Mesenchymal stem cell (in vitro differentiated cells and primary cell): ENCODE data around the gene NMNAT3.

Experiments used
- DNase-seq: peaks from one replicate; pipeline ENCODE4 v3.0.0-alpha.2; 2013
- H2AFZ ChIP-seq: one replicate; pipeline ENCODE4 v1.6.1; 2013; ENCODE audit warnings: low read depth, mild to moderate bottlenecking, control low read depth, inconsistent platforms, low read length, moderate library complexity
- H2AK5ac ChIP-seq: 2 replicates; pipeline ENCODE4 v1.6.1; 2013; ENCODE audit warnings: low read length, moderate library complexity, mild to moderate bottlenecking, inconsistent platforms; ENCODE audit not compliant: severe bottlenecking
- H2BK120ac ChIP-seq: one replicate; pipeline ENCODE4 v1.6.1; 2013; ENCODE audit warnings: low read depth, mild to moderate bottlenecking, inconsistent platforms, low read length, moderate library complexity
- H2BK12ac ChIP-seq, 2 experiments: one replicate each; pipeline ENCODE4 v1.6.1; 2013; ENCODE audit warnings: inconsistent platforms in 2 of 2, low read length in 2 of 2, mild to moderate bottlenecking in 2 of 2, moderate library complexity in 2 of 2, control low read depth in 1 of 2
- H2BK15ac ChIP-seq: one replicate; pipeline ENCODE4 v1.6.1; 2013; ENCODE audit warnings: mild to moderate bottlenecking, low read depth, inconsistent platforms; ENCODE audit not compliant: poor library complexity, severe bottlenecking
- H2BK5ac ChIP-seq: 2 replicates; pipeline ENCODE4 v1.6.1; 2013; ENCODE audit warnings: low read depth, mild to moderate bottlenecking, low read length, control low read depth, inconsistent platforms; ENCODE audit not compliant: poor library complexity, severe bottlenecking
- H3K14ac ChIP-seq, 2 experiments: one replicate each; pipeline ENCODE4 v1.6.1; 2013; ENCODE audit warnings: inconsistent platforms in 2 of 2, low read length in 2 of 2, control low read depth in 1 of 2, mild to moderate bottlenecking in 1 of 2, moderate library complexity in 1 of 2
- H3K18ac ChIP-seq, 2 experiments: one replicate each; pipeline ENCODE4 v1.6.1; 2013; ENCODE audit warnings: inconsistent platforms in 2 of 2, low read length in 2 of 2, control low read depth in 1 of 2, low read depth in 1 of 2, mild to moderate bottlenecking in 1 of 2
- H3K23ac ChIP-seq, 2 experiments: one replicate each; pipeline ENCODE4 v1.6.1; 2013; ENCODE audit warnings: inconsistent platforms in 2 of 2, low read length in 2 of 2, mild to moderate bottlenecking in 2 of 2, moderate library complexity in 2 of 2, control low read depth in 1 of 2
- H3K27ac ChIP-seq: 2 replicates; pipeline ENCODE4 v1.5.1; 2013; ENCODE audit warnings: mild to moderate bottlenecking, moderate library complexity, low read length, control low read depth, inconsistent platforms; ENCODE audit not compliant: poor library complexity, severe bottlenecking
- H3K27me3 ChIP-seq, 2 experiments: 2 replicates each; pipeline versions ENCODE4 v1.6.1 to v1.7.0; 2013; ENCODE audit warnings: low read length in 2 of 2, mild to moderate bottlenecking in 2 of 2, moderate library complexity in 2 of 2, control low read depth in 1 of 2, inconsistent platforms in 1 of 2; ENCODE audit not compliant: control insufficient read depth in 1 of 2, insufficient read depth in 1 of 2
- H3K36me3 ChIP-seq, 2 experiments: 2 replicates each; pipeline versions ENCODE4 v1.6.1 to v1.7.0; 2013; ENCODE audit warnings: low read length in 2 of 2, control low read depth in 1 of 2, inconsistent platforms in 1 of 2, low read depth in 1 of 2, mild to moderate bottlenecking in 1 of 2; ENCODE audit not compliant: insufficient read depth in 2 of 2, control insufficient read depth in 1 of 2
- H3K4ac ChIP-seq, 2 experiments: one replicate each; pipeline ENCODE4 v1.6.1; 2013; ENCODE audit warnings: inconsistent platforms in 2 of 2, low read length in 2 of 2, mild to moderate bottlenecking in 2 of 2, moderate library complexity in 2 of 2, control low read depth in 1 of 2, low read depth in 1 of 2
- H3K4me1 ChIP-seq: 2 replicates; pipeline ENCODE4 v1.6.1; 2013; ENCODE audit warnings: low read depth, low read length, control low read depth; ENCODE audit not compliant: control insufficient read depth, insufficient read depth
- H3K4me2 ChIP-seq: 2 replicates; pipeline ENCODE4 v1.6.1; 2013; ENCODE audit warnings: low read length, mild to moderate bottlenecking, inconsistent platforms; ENCODE audit not compliant: poor library complexity, severe bottlenecking
- H3K4me3 ChIP-seq, 2 experiments: 2 replicates each; pipeline versions ENCODE4 v1.5.1 to v1.7.0; 2013; ENCODE audit warnings: low read length in 2 of 2, mild to moderate bottlenecking in 2 of 2, control low read depth in 1 of 2, low read depth in 1 of 2; ENCODE audit not compliant: insufficient read depth in 1 of 2
- H3K79me1 ChIP-seq: replicated peaks from 2 replicates; pipeline ENCODE4 v1.6.1; 2013; ENCODE audit warnings: mild to moderate bottlenecking, control low read depth, low read length, inconsistent platforms; ENCODE audit not compliant: poor library complexity, severe bottlenecking
- H3K9ac ChIP-seq: 2 replicates; pipeline ENCODE4 v1.7.0; 2013; ENCODE audit warnings: mild to moderate bottlenecking, low read length, moderate library complexity
- H3K9me3 ChIP-seq: 2 replicates; pipeline ENCODE4 v1.7.0; 2013; ENCODE audit warnings: mild to moderate bottlenecking, low read length; ENCODE audit not compliant: control insufficient read depth
- H4K8ac ChIP-seq: one replicate; pipeline ENCODE4 v1.6.1; 2013; ENCODE audit warnings: inconsistent platforms, mild to moderate bottlenecking, low read length, moderate library complexity
- H4K91ac ChIP-seq: one replicate; pipeline ENCODE4 v1.6.1; 2013; ENCODE audit warnings: mild to moderate bottlenecking, low read length, inconsistent platforms
- WGBS: methylation state at CpG from one replicate; pipeline ENCODE4 v1.1.7; 2013; ENCODE audit warnings: mixed read lengths; 5-methylcytosine and 5-hydroxymethylcytosine counted together

The NMNAT3 gene

GRCh38 chr3:139634111-139634635 is 43.6 kb downstream of the NMNAT3 start:
- Histone ChIP-seq H2AK5ac (no peak overlapping the region), H3K4me1 (no peaks in the 10 kb centered on the region), H3K9ac (no peak overlapping the region), H2BK12ac (no peak overlapping the region), H2BK5ac (no peak overlapping the region), H3K79me1 (no peaks in the 10 kb centered on the region), H3K9me3 (no peaks in the 10 kb centered on the region), H3K4me3 (no peak overlapping the region), H3K36me3 (no peaks in the 10 kb centered on the region), H3K27me3 (peaks cover 0 to 10% of the 10 kb centered on the region in 2 experiments), H3K18ac (no peak overlapping the region), H2BK15ac (no peak overlapping the region), H3K4me2 (no peak overlapping the region), H4K91ac (no peak overlapping the region), H3K27ac (no peak overlapping the region), H3K14ac (no peak overlapping the region), H2BK120ac (no peak overlapping the region), H3K23ac (no peak overlapping the region), H4K8ac (no peak overlapping the region), H2AFZ (no peak overlapping the region), H3K4ac (no peak overlapping the region)
- 51% methylated on average over 17 of the region's 20 CpGs for WGBS
- no peak for DNase-seq

GRCh38 chr3:139633511-139633910 is 44.3 kb downstream of the NMNAT3 start:
- Histone ChIP-seq H2AK5ac (no peak overlapping the region), H2AFZ (no peak overlapping the region), H2BK5ac (no peak overlapping the region), H4K91ac (no peak overlapping the region), H2BK12ac (no peak overlapping the region), H3K9ac (no peak overlapping the region), H3K4me3 (no peak overlapping the region), H3K79me1 (no peaks in the 10 kb centered on the region), H3K36me3 (no peaks in the 10 kb centered on the region), H2BK120ac (no peak overlapping the region), H2BK15ac (no peak overlapping the region), H3K14ac (no peak overlapping the region), H4K8ac (no peak overlapping the region), H3K4me1 (no peaks in the 10 kb centered on the region), H3K4me2 (no peak overlapping the region), H3K4ac (no peak overlapping the region), H3K27me3 (peaks cover 0 to 10% of the 10 kb centered on the region in 2 experiments), H3K23ac (no peak overlapping the region), H3K27ac (no peak overlapping the region), H3K18ac (no peak overlapping the region), H3K9me3 (no peaks in the 10 kb centered on the region)
- WGBS: 79% methylated on average over 6 of the region's 6 CpGs
- no peak for DNase-seq

GRCh38 chr3:139630542-139630941 is 47.2 kb downstream of the NMNAT3 start:
- Histone ChIP-seq H3K14ac (no peak overlapping the region), H3K18ac (no peak overlapping the region), H4K8ac (no peak overlapping the region), H3K4me1 (no peaks in the 10 kb centered on the region), H2BK5ac (no peak overlapping the region), H4K91ac (no peak overlapping the region), H3K27ac (no peak overlapping the region), H3K9ac (no peak overlapping the region), H3K4me3 (no peak overlapping the region), H3K4me2 (no peak overlapping the region), H3K9me3 (no peaks in the 10 kb centered on the region), H3K23ac (no peak overlapping the region), H3K36me3 (no peaks in the 10 kb centered on the region), H3K79me1 (no peaks in the 10 kb centered on the region), H2BK120ac (no peak overlapping the region), H3K4ac (no peak overlapping the region), H3K27me3 (peaks cover 0 to 7% of the 10 kb centered on the region in 2 experiments), H2AK5ac (no peak overlapping the region), H2AFZ (no peak overlapping the region), H2BK15ac (no peak overlapping the region), H2BK12ac (no peak overlapping the region)
- DNase-seq: no peak
- WGBS: 56% methylated on average over 3 of the region's 4 CpGs

DNA sequence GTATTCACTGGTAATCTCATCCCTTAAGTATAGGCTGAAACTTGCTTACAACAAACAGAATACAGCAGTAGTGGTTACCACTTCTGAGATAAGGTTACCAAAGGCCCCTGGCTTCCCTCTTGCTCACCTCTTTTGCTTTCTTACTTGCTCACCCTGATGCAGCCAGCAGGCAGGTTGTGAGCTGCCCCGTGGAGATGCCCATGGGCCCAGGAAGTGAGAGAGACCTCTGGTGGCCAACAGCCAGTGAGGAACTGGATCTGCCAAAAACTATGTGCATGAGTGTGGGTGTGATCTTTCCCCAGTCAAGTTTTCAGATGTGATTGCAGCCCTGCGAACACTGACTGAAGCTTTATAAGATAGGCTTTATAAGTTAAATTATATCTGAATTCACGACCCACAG is 48.7 kb downstream of the NMNAT3 start:
- Histone ChIP-seq H2BK12ac (no peak overlapping the region), H3K27me3 (peaks cover 0 to 6% of the 10 kb centered on the region in 2 experiments), H2AFZ (no peak overlapping the region), H4K91ac (no peak overlapping the region), H3K4ac (no peak overlapping the region), H2BK15ac (no peak overlapping the region), H2BK120ac (no peak overlapping the region), H3K18ac (no peak overlapping the region), H3K4me1 (no peaks in the 10 kb centered on the region), H4K8ac (no peak overlapping the region), H3K23ac (no peak overlapping the region), H3K79me1 (no peaks in the 10 kb centered on the region), H3K14ac (no peak overlapping the region), H3K36me3 (no peaks in the 10 kb centered on the region), H3K4me2 (no peak overlapping the region), H3K27ac (no peak overlapping the region), H2AK5ac (no peak overlapping the region), H3K9me3 (no peaks in the 10 kb centered on the region), H3K9ac (no peak overlapping the region), H3K4me3 (no peak overlapping the region), H2BK5ac (no peak overlapping the region)
- 41% methylated on average over 1 of the region's 3 CpGs for WGBS
- DNase-seq: no peak
